ENCODE results near the gene FKBP14.

Gene FKBP14

DNA sequence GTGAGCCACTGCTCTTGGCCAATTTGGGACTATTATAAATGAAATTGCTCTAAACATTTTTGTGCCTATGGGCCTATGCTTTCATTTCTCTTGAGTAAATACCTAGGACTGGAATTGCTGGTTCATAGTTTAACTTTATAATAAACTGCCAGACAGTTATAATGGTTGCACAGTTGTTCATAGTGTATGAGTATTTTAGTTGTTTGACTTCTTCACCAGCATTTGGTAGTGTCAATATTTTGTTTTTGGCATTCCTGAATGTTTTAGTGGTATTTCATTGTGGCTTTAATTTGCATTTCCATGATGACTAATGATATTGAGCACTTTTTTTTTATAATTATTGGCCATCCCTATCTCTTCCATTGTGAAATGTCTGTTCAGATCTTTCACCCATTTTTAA is 31.2 kb upstream of the FKBP14 start:
- no peaks in the 10 kb centered on the region for H3K27me3 ChIP-seq (ENCODE audit: insufficient read depth, poor library complexity, severe bottlenecking)
- H3K4me3 ChIP-seq (replicated peaks; ENCODE audit: insufficient read depth, low read length) = no peak overlapping the region
- no peak for DNase-seq (ENCODE audit: low read depth in 1 of 2, low spot score in 1 of 2)
- no peak overlapping the region for H3K27ac ChIP-seq (replicated peaks)
- TF ChIP-seq POLR2AphosphoS5 (IDR thresholded peaks at IDR 0.05; ENCODE audit: low read depth) (no peak), SPI1 (IDR thresholded peaks at IDR 0.05; ENCODE audit: borderline replicate concordance, low read depth) (no peak)

DNA sequence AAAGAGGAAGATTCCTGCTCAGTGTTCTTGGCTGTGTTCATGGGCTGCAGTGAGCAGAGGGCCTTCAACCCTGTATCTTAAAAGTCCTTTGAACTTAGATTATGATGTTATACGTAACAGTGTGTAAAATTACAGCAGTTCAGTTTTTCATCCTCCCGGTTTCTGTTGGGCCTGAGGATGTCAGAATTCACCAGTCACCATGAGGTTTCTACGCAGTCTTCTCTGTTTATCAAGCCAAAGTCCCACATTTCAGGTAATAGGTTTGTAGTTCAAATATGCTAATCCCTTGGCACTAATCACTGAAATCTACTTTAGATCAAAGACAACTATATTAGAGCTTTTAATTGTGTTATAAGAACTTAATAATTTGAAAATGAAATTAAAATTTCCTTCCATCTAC is 26.6 kb upstream of the FKBP14 start:
- H3K27ac ChIP-seq (replicated peaks) = no peak overlapping the region
- DNase-seq (ENCODE audit: low read depth in 1 of 2, low spot score in 1 of 2) = no peak
- TF ChIP-seq SPI1 (IDR thresholded peaks at IDR 0.05; ENCODE audit: borderline replicate concordance, low read depth) (no peak), GABPA (IDR thresholded peaks at IDR 0.05; ENCODE audit: low read depth) (no peak)
- TF ChIP-seq, protein P1, sequence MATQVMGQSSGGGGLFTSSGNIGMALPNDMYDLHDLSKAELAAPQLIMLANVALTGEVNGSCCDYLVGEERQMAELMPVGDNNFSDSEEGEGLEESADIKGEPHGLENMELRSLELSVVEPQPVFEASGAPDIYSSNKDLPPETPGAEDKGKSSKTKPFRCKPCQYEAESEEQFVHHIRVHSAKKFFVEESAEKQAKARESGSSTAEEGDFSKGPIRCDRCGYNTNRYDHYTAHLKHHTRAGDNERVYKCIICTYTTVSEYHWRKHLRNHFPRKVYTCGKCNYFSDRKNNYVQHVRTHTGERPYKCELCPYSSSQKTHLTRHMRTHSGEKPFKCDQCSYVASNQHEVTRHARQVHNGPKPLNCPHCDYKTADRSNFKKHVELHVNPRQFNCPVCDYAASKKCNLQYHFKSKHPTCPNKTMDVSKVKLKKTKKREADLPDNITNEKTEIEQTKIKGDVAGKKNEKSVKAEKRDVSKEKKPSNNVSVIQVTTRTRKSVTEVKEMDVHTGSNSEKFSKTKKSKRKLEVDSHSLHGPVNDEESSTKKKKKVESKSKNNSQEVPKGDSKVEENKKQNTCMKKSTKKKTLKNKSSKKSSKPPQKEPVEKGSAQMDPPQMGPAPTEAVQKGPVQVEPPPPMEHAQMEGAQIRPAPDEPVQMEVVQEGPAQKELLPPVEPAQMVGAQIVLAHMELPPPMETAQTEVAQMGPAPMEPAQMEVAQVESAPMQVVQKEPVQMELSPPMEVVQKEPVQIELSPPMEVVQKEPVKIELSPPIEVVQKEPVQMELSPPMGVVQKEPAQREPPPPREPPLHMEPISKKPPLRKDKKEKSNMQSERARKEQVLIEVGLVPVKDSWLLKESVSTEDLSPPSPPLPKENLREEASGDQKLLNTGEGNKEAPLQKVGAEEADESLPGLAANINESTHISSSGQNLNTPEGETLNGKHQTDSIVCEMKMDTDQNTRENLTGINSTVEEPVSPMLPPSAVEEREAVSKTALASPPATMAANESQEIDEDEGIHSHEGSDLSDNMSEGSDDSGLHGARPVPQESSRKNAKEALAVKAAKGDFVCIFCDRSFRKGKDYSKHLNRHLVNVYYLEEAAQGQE (IDR thresholded peaks at IDR 0.05; ENCODE audit: insufficient replicate concordance, low read depth) = no peak
- TF ChIP-seq, protein P2, sequence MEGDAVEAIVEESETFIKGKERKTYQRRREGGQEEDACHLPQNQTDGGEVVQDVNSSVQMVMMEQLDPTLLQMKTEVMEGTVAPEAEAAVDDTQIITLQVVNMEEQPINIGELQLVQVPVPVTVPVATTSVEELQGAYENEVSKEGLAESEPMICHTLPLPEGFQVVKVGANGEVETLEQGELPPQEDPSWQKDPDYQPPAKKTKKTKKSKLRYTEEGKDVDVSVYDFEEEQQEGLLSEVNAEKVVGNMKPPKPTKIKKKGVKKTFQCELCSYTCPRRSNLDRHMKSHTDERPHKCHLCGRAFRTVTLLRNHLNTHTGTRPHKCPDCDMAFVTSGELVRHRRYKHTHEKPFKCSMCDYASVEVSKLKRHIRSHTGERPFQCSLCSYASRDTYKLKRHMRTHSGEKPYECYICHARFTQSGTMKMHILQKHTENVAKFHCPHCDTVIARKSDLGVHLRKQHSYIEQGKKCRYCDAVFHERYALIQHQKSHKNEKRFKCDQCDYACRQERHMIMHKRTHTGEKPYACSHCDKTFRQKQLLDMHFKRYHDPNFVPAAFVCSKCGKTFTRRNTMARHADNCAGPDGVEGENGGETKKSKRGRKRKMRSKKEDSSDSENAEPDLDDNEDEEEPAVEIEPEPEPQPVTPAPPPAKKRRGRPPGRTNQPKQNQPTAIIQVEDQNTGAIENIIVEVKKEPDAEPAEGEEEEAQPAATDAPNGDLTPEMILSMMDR (IDR thresholded peaks at IDR 0.05; ENCODE audit: insufficient read depth, low read length) = no peak
- H3K27me3 ChIP-seq (ENCODE audit: insufficient read depth, poor library complexity, severe bottlenecking) = no peaks in the 10 kb centered on the region
- H3K4me3 ChIP-seq (replicated peaks; ENCODE audit: insufficient read depth, low read length) = no peak overlapping the region

DNA sequence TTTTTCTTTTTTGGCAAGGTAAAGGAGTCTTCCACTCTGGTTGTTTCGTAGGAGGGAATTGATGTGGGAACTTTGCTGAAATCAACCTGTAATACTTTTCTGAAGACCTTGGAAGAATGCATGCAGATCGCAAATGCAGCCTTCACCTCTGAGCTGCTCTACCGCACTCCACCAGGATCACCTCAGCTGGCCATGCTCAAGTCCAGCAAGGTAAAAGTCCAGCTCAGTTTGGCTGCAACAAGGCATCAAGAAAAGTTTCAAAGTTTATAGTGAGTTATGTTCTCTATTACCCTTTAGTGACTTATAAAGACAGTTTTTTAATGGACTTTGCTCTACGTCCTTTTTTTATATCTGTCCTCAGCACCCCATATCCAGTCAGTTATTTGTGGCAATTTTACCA is 22.7 kb upstream of the FKBP14 start:
- DNase-seq (ENCODE audit: low read depth in 1 of 2, low spot score in 1 of 2) = no peak
- TF ChIP-seq SPI1 (IDR thresholded peaks at IDR 0.05; ENCODE audit: borderline replicate concordance, low read depth) (no peak), POLR2AphosphoS5 (IDR thresholded peaks at IDR 0.05; ENCODE audit: low read depth) (no peak), GABPA (IDR thresholded peaks at IDR 0.05; ENCODE audit: low read depth) (no peak)
- TF ChIP-seq, protein P1 (IDR thresholded peaks at IDR 0.05; ENCODE audit: insufficient replicate concordance, low read depth) = no peak
- TF ChIP-seq, protein P2 (IDR thresholded peaks at IDR 0.05; ENCODE audit: insufficient read depth, low read length) = no peak
- no peak overlapping the region for H3K27ac ChIP-seq (replicated peaks)
- no peak overlapping the region for H3K4me3 ChIP-seq (replicated peaks; ENCODE audit: insufficient read depth, low read length)
- H3K27me3 ChIP-seq (ENCODE audit: insufficient read depth, poor library complexity, severe bottlenecking) = no peaks in the 10 kb centered on the region

DNA sequence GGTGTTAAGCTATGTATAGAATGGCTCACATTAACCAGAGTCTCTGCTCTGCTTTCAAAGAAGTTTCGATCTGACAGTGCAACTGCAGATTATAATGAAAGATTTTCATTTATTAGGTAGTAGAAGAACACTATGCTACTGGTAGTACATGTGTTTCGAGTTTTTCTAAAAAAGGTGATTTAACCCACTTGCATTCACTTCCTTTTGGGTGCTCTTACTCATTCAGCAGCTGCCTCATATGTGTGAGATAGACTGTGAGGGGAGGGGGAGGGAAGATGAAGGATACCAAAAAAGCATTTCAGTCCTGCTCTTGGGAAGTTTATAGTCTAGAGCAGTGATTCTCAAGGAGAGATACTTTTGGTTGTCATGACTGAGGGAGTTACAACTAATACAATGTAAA is 22.1 kb upstream of the FKBP14 start:
- no peak for TF ChIP-seq POLR2AphosphoS5 (IDR thresholded peaks at IDR 0.05; ENCODE audit: low read depth)
- TF ChIP-seq GABPA (IDR thresholded peaks at IDR 0.05; ENCODE audit: low read depth) = no peak
- TF ChIP-seq, protein P2 (IDR thresholded peaks at IDR 0.05; ENCODE audit: insufficient read depth, low read length) = no peak
- TF ChIP-seq, protein P1 (IDR thresholded peaks at IDR 0.05; ENCODE audit: insufficient replicate concordance, low read depth) = no peak
- no peak for TF ChIP-seq SPI1 (IDR thresholded peaks at IDR 0.05; ENCODE audit: borderline replicate concordance, low read depth)
- no peak for DNase-seq (ENCODE audit: low read depth in 1 of 2, low spot score in 1 of 2)
- H3K4me3 ChIP-seq (replicated peaks; ENCODE audit: insufficient read depth, low read length) = no peak overlapping the region

More for the DNA sequence above, 22.1 kb upstream of the FKBP14 start:
- Histone ChIP-seq H3K27me3 (ENCODE audit: insufficient read depth, poor library complexity, severe bottlenecking) (no peaks in the 10 kb centered on the region), H3K27ac (replicated peaks) (no peak overlapping the region)
